GM12801 (cell line): ENCODE measurements around the gene CBFA2T2.

ENCODE experiments used
- TF ChIP-seq, protein P1 (sequence below): IDR thresholded peaks from one replicate; pipeline ENCODE4 v1.5.1; 2011; ENCODE audit warnings: control low read depth; ENCODE audit not compliant: insufficient read length; ENCODE audit errors: extremely low read depth

CBFA2T2 gene

DNA sequence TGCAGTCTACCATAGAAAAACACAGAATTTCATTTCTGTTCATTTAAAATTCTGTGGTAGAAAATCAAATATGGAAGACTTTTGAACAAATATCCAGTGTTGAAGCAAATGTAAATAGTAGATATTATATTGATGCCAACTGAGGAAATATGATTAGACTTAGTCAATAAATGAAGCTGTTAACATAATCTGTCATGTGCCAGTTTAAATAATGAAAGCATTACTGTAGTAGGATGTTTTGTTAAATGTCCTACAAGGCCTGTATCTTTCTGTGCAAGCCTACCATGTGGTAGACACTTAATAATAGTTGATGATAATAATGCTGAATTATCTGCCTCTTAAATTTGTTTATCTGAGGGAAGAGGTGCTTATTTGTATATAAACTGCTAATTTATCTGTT is 55.9 kb downstream of the CBFA2T2 start:
- TF ChIP-seq, protein P1, sequence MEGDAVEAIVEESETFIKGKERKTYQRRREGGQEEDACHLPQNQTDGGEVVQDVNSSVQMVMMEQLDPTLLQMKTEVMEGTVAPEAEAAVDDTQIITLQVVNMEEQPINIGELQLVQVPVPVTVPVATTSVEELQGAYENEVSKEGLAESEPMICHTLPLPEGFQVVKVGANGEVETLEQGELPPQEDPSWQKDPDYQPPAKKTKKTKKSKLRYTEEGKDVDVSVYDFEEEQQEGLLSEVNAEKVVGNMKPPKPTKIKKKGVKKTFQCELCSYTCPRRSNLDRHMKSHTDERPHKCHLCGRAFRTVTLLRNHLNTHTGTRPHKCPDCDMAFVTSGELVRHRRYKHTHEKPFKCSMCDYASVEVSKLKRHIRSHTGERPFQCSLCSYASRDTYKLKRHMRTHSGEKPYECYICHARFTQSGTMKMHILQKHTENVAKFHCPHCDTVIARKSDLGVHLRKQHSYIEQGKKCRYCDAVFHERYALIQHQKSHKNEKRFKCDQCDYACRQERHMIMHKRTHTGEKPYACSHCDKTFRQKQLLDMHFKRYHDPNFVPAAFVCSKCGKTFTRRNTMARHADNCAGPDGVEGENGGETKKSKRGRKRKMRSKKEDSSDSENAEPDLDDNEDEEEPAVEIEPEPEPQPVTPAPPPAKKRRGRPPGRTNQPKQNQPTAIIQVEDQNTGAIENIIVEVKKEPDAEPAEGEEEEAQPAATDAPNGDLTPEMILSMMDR = no peak

DNA sequence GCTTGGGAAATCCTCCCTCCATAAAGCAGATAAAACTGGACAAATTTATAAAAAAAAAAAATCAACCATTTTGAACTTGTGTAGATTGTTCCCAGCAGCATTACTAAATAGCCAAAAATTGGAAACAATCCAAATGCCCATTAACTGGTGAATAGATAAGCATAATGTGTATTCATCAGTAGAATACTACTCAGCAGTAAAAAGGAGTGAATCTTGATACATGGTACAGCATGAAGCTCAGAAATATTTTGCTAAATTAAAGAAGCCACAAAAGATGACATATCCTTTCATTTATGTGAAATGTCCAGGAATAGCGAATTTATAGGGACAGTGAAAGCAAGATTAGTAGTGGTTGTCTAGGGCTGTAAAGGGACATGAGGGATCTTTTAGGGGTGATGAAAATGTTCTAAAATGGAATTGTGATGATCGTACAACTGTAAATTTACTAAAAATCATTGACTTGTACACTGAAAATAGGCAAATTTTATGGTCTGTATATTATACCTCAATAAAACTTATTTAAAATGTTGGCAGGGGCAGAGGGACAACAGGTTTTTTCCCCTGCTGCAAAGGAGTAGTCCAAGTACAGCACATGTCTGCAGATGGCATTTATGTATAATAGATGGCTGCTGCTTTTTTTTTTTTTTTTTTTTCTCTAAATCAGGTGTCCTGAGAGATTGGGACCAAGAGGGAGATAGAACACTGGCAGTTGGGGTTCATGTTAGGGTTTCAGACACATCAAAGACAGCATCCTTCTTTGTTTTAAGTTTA is 59.5 kb downstream of the CBFA2T2 start:
- TF ChIP-seq, protein P1 = no peak

DNA sequence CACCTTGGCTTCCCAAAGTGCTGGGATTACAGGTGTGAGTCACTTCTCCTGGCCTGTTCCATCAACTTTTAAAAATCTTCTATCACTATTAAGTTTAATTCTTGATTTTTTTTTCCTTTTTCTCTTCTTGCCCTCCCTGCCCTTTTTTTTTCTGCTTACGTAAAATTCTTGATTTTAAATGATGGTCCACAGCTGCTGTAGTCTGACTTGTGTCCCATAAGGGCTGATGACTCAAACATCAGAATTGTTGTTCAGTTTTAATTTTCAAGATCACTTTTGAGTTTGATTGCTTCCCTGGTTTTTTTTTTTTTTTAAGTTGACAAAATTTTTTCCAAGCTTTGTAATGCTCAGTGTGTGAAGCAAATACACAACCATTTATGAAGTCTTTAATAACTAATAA is 61.9 kb downstream of the CBFA2T2 start:
- TF ChIP-seq, protein P1 = no peak

DNA sequence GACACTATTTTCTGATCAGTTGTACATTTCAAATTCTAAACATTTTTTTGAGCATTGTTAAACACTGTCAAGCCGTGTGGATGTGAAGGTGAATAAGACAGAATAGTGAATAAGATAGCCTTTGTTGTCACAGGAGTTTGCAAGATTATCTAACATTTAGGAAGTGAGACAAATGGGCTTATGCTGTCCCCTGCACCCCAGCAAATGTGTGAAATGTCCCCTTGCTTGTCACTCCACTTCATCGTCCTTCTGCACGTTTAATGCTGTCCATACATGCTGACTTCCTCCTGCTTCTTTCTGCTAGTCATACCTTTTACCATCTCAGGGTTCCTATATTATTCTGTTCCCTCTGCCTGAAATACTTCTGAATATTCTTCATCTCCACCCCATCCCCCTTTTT is 62.6 kb downstream of the CBFA2T2 start:
- TF ChIP-seq, protein P1 = no peak

DNA sequence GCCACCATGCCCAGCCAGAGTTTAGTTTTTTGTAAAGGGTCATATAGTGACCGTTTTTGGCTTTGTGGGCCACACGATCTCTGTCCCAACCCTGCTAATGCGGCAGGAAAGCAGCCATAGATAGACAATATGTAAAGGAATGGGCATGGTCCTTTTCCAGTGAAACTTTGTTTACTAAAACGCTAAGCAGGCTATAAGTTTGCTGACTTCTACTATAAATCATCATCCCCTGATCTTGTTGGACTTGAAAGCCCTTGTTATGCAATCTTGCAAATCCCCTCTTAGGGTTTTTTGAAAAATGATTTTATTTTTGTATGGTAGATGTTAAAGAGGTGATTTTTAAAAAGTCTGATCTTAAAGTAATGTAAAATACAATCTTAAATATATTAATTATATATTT is 63.6 kb downstream of the CBFA2T2 start:
- TF ChIP-seq, protein P1 = no peak

DNA sequence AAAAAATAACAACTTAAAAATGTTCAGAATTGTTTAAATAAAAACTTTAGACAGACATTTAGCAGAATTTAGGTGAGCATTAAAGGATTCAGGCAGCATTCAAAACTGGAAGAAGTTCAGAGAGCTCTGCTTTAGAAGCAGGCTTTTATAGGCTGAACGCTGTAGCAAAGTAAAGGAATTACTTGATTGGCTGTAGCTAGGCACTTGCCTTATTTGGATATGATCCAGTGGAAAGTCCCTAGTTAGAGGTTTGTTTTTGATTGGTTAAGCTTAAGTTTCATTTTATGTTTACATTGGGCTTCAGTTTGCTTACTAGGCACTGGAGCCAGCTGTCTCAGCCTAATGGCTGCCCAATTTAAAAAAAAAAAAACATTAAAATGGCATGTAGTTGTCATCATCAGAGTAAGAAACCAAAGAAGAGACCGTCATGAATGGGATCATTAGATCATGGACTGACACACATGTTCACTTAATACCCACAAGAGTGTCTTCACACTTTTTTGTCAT is 65.1 kb downstream of the CBFA2T2 start:
- TF ChIP-seq, protein P1 = no peak

DNA sequence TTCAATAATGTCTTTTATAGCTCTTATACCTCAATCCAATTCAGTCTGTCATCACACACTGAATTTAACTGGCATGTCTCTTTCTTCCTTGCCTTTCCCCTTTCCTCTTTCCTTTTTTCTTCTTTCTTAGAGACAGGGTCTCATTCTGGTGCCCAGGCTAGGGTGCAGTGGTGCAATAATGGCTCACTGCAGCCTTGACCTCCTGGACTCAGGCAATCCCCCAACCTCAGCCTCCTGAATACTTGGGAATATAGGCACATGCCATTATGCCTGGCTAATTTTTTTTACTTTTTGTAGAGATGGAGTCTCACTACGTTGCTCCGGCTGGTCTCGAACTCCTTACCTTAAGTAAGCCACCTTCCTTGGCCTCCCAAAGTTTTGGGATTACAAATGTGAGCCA is 65.9 kb downstream of the CBFA2T2 start:
- TF ChIP-seq, protein P1 = no peak
